Stimulated activated CD4-positive, alpha-beta T cell treated with anti-CD3 and anti-CD28 coated beads, Interleukin-2, amount 100 ng/mL, for 4 hours (primary cell): ENCODE measurements around the gene MYZAP.

Experiments used
- DNase-seq: peaks from one replicate; pipeline ENCODE4 v3.0.0-alpha.2; 2020; ENCODE audit warnings: low read depth

MYZAP gene

GRCh38 chr15:57662091-57662744, 70.5 kb downstream of the MYZAP start:
- DNase-seq: no peak

DNA sequence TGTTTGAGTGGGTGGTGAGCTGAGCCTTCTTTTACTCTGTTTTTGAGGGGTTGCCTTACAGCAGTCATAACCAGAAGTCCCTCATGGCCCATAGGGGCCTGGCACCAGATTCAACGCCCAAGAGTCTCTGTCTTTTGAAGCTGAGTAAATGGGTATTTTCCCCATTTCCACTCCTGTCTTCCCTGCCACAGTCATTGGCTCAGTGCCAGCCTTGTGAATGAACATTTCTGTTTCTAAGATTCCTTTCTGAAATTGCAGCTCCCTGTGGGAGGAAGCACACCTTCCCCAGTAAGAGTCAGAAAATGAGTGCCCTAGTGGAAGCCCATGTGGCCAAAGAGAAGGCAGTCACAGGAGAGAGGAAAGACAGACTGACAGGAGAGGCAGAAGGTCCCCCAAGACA, 71.1 kb downstream of the MYZAP start:
- no peak for DNase-seq

DNA sequence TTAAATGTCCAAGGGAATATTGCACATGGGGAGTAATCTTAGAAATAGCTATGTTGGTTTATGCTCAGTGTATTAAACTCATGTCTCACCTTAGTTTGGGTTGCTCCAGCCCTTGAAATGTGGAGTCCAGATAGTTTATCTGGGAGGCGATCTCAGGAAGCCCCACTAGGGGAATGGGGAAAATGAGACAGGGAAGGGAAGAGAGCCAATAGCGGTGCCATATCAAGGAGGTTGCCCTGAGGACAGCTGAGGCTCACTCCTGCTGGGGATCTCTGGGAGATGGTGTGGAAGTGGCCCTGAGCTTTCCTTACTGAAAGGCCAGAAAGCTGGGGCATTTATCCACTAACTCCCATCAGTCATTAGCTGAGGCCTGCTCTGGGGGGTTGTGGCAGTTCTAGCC, 71.6 kb downstream of the MYZAP start:
- DNase-seq: no peak

DNA sequence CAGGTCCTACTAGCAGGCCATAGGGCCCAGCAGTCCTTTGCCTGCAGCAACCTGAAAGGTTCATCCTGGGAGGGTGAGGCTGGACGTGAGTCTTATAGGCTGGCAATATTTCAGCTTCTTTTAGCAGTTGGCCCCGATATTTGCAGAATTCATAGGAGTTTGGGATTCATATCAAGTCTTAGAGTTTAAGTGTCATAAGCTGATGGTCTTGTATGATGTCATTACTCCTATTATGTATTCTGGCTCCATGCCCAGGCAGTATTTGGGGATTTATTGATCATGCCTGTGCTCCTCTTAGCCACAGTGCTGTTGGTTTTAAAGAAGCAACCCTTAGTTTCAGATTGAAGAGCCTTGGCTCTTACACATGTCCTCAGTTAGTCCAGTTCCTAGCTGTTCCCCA, 73.5 kb downstream of the MYZAP start:
- no peak for DNase-seq

DNA sequence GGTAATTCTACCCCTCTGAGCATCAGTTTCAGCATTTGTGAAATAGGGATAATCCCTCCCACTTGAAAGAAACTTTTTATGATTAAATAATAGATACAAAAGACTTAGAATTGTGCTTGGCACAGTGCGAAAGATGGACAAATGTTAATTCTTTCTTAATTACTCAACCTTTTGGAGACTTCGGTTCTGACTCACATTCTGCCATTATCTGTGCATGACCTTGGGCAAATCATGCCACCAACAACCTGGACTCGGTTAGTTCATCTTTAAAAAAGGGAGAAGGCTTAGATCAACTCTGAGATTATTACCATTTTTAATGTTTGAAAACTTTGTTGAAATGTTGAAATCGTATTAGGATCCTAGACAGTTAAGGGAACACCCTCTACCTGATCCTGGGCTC, 74.2 kb downstream of the MYZAP start:
- DNase-seq: no peak

GRCh38 chr15:57667171-57667849, 75.6 kb downstream of the MYZAP start:
- no peak for DNase-seq

DNA sequence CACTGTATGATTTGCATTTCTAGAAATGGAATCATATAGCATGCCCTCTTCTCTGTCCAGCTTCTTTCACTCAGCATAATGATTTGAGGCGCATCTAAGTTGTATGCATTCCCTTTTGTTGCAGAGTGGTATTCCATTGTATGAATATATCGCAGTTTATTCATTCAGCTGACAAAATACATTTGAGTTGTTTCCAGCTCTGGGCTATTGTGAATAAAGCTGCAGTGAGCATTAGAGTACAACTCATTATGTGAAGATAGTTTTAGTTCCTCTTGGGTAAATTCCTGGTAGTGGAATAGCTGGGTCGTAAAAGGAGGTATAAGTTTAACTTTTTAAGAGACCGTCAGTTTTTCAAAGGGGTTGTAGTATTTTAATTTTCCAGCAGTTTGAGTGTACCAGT, 76.3 kb downstream of the MYZAP start:
- no peak for DNase-seq

- DNase-seq: no peak
Measured at GRCh38 chr15:57671636-57672035, 79.9 kb downstream of the MYZAP start.

- DNase-seq: no peak
Measured at GRCh38 chr15:57675481-57676181, 83.9 kb downstream of the MYZAP start.

DNA sequence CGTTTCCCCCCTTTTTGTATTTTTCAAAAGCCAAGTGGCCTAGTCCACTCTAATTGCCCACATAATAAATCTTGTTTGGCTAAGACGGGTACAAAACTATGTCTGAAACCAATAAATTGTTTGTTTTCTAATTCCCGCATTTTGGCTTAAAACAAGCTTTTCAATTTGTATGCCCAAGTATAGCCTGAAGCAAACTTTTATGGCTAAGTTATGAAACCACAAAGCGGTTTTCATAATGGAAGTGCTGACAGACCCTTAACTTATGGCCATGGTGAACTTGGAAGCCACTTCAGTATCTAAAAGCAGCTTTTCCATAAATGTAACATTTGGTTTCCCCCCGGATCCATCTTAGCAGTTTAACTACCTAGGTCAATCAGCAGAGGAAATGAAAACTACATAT, 84.9 kb downstream of the MYZAP start:
- no peak for DNase-seq

GRCh38 chr15:57677204-57677603, 85.5 kb downstream of the MYZAP start:
- no peak for DNase-seq

DNA sequence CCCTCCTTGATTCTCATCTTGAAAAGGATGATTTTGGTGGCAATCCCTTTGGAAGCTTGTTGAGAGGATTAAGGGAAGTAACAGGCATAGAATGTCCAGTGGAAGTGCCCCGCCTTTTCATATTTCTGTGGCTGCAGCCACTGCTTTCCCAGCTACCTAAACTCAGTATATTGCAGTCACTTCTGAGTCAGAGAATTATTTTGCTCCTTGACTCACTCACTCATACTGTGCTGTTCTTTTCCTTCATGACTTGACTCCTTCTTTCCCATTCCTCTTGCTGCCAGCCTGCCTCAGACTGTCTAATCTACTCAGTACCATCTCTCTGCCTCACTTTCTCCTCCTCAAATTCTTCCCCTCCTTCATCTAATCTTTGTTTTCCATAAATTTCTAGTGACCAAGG, 88.3 kb downstream of the MYZAP start:
- no peak for DNase-seq

DNA sequence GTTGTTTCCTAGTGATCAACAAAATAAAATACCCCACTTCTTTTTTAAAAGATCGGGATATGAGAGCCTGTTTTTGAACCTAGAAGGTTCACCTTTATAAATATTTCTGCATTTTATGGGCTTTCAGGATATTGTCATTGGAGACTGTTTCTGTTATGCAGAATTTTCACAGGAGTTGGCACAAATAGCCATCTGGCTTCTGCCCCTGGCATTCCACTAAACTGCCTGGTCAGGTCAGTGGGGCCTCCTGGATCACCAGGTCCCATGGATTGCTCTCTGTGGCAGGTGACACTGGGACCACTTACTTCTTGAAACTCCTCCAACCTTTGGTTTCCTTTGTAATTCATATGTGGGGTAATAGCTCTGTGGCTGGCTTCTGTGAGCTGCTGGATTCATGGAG, 89.3 kb downstream of the MYZAP start:
- DNase-seq: no peak

DNA sequence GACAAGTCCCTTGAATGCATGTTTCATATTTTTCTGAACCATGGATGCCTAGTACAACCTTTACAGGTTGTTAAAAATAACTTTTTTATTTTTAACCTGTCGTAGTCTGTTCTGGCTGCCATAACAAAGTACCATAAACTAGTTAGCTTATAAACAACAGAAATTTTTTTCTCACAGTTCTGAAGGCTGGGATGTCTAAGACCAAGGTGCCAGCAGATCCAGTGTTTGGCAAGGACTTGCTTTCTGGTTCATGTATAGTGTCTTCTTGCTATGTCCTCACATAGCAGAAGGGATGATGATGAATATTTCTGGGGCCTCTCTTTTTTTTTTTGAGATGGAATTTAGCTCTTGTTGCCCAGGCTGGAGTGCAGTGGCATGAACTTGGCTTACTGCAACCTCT, 91.8 kb downstream of the MYZAP start:
- no peak for DNase-seq

DNA sequence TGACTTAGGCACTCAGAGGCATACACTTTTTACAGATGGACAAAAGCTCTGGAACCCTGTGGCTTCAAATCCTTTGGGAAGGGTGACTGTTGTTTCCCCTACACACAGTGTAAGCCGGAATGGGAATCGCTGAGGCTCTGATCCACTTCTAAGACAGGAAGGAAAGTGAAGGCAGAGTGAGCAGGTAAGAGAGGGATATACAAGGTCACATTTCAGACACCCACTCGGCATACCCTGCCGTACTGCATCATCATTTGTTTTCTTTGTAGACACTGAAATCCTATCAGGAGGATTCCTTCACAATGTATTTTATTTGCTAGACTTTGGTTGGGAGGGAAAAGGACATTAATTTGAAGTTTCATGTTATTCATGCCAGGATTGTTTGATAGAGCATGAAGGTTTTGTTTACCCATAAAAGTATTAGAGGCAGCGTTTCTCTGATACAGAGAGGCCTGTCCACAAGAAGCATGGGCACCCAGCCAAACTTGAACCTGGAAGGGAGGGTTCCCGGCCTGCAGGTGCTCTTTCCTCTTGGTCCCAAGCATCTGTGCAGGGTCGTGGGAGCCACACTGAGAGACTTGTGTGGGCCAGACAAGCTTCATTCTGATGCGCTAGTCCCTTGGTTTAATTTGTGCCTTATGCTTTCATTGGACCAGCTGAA, 92.9 kb downstream of the MYZAP start:
- no peak for DNase-seq

DNA sequence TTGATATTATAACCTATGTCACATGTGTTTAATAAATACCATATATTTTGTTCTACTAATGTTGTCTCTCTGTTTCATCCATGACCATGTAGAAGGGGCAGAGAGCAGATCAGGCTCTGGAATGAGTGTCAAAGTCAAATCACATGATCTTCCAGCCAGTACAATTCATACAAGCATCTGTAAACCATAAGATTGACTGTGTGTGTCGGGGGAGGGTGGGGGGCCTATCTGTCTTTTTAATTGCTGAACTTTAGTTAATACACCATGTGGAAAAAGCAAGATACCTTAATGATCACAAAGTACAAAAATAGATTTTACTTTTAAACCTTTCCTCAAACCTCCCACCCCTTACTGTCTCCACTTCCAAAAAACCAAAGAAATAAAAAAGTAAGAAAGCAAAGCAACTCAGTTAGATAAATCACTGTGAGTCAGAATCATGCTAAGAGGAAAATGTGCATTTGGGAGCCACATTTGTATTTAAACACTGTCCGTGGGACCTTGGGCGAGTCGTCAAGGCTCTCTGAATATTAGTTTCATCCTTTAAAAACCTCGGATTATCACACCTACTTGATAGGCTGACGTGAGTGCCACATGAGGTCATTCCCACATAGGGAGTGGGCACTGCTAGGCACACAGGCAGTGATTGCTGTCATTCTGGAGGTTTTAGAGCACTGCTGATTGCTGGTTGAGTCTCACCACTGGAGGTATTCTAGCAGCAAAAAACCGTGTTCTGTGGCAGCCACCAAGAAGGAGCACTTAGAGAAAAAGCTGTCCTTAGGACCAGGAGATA, 93.8 kb downstream of the MYZAP start:
- DNase-seq: no peak

- DNase-seq: no peak
Measured at GRCh38 chr15:57686657-57687056, 95.0 kb downstream of the MYZAP start.

DNA sequence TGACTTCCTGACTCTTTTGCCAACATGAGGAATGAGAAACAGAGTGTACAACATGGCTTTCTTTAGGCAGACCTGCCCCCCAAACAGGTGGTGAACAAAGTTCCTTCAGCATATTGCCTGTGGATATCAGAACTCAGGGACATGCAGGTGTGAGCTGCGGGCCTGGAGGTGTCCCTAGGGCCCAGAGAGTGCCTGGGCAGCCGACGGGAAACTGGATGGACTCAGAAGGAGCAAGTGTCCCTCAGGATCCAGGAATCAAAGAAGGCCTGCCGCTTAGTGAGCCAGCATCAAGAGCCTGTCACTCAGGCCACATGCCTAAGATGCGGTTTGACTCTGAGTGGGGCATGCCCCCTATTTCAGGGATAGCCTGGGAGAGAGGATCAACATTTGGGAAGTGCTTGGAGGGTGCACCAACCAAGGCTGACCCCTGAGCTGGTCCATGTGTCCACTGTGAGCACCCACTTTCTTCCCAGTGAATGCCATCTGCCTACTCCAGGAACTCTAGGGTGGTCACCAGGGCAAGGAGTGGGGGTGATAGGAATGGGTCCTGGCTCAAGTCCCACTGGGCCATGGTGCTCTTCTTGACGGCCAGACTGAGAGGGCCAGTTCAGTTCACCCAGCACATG, 98.8 kb downstream of the MYZAP start:
- no peak for DNase-seq

DNA sequence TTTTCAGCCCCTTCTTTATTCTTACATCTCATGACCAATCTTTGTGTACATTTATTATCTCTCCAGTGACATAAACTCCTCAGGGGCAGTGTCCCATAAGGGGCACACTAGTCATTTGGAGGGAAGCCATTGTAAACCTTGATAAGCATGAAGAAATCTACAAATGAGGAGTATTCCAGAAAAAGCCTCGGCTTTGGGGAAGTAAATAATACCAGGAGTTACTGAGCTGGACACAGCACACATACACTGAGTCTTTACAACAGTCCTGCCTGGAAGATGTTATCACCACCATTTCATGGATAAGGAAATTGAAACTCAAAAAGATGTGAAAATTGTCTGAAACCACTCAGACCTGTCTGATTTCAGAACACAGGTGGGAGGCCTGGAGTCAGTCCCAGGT, 99.4 kb downstream of the MYZAP start:
- no peak for DNase-seq

- DNase-seq: no peak
Measured at GRCh38 chr15:57692709-57693108, 101.0 kb downstream of the MYZAP start.

- no peak for DNase-seq
Measured at GRCh38 chr15:57694279-57694678, 102.6 kb downstream of the MYZAP start.

GRCh38 chr15:57696146-57696545, 104.4 kb downstream of the MYZAP start:
- no peak for DNase-seq
